IMR-90 (cell line): Measurements from ENCODE around the gene KLHL33. TPM values are rescaled to one million over a fixed set of nuclear protein-coding genes. Genes with fewer than 3 reads are reported as not detected.

Experiments used
- ATAC-seq: fragments of 200-7000 bp; cut with Tn5 transposase; 2 replicates; pipeline ENCODE4 v1.9.1; 2020; ENCODE audit warnings: low read depth, mild to moderate bottlenecking, moderate library complexity
- BruUV-seq: library from RNA; stranded (reverse); fragments of 400-500 nt; replicated peaks from 2 replicates; lab custom pipeline; 2021; lab: Mats Ljungman, UMichigan
- CTCF ChIA-PET: fragments of 300-600 bp; formaldehyde crosslinking; extraction: SDS; loops from one replicate; lab custom pipeline; 2021; ENCODE audit warnings: antibody characterized with exemption; lab: Yijun Ruan, JAX
- POLR2A ChIA-PET: fragments of 300-600 bp; sonication (Branson Sonifier 250); formaldehyde crosslinking; loops from one replicate; lab custom pipeline; 2022; ENCODE audit warnings: antibody characterized with exemption; ENCODE audit not compliant: unreplicated experiment; lab: Charles Lee
- DNase-seq: peaks from one replicate; pipeline ENCODE4 v3.0.0; 2013
- H2AFZ ChIP-seq: replicated peaks from 2 replicates; pipeline ENCODE3; 2013; ENCODE audit warnings: low read length, mild to moderate bottlenecking; ENCODE audit not compliant: poor library complexity
- H2AK5ac ChIP-seq: 2 replicates; pipeline ENCODE4 v1.6.1; 2013; ENCODE audit warnings: low read depth, low read length, inconsistent platforms
- H2AK9ac ChIP-seq: replicated peaks from 2 replicates; pipeline ENCODE3; 2013; ENCODE audit warnings: mild to moderate bottlenecking, low read depth, low read length, moderate library complexity; ENCODE audit not compliant: poor library complexity
- H2BK120ac ChIP-seq: 2 replicates; pipeline ENCODE4 v1.6.1; 2013; ENCODE audit warnings: low read depth, low read length, inconsistent platforms
- H2BK15ac ChIP-seq: 3 replicates; pipeline ENCODE4 v1.6.1; 2013; ENCODE audit warnings: low read depth, low read length, inconsistent platforms
- H2BK20ac ChIP-seq: 2 replicates; pipeline ENCODE4 v1.6.1; 2013; ENCODE audit warnings: low read depth, mild to moderate bottlenecking, inconsistent platforms, low read length, moderate library complexity
- H2BK5ac ChIP-seq: 2 replicates; pipeline ENCODE4 v1.6.1; 2013; ENCODE audit warnings: mild to moderate bottlenecking, low read depth, low read length, inconsistent platforms; ENCODE audit not compliant: poor library complexity, severe bottlenecking
- H3K14ac ChIP-seq: replicated peaks from 2 replicates; pipeline ENCODE4 v1.6.1; 2013; ENCODE audit warnings: low read depth, low read length, inconsistent platforms
- H3K18ac ChIP-seq: 2 replicates; pipeline ENCODE4 v1.6.1; 2013; ENCODE audit warnings: low read depth, low read length, control low read depth
- H3K23ac ChIP-seq: 2 replicates; pipeline ENCODE4 v1.6.1; 2013; ENCODE audit warnings: low read depth, low read length, inconsistent platforms
- H3K27ac ChIP-seq: 2 replicates; pipeline ENCODE4 v1.5.1; 2013; ENCODE audit warnings: mild to moderate bottlenecking, control low read depth, low read length; ENCODE audit not compliant: insufficient read depth
- H3K27me3 ChIP-seq: 2 replicates; pipeline ENCODE4 v1.6.1; 2013; ENCODE audit warnings: low read length; ENCODE audit not compliant: control insufficient read depth, insufficient read depth
- H3K36me3 ChIP-seq: 2 replicates; pipeline ENCODE4 v1.6.1; 2013; ENCODE audit warnings: low read length, mixed read lengths; ENCODE audit not compliant: control insufficient read depth, insufficient read depth
- H3K4ac ChIP-seq: 2 replicates; pipeline ENCODE4 v1.6.1; 2013; ENCODE audit warnings: low read depth, low read length, inconsistent platforms
- H3K4me1 ChIP-seq: 2 replicates; pipeline ENCODE4 v1.6.1; 2013; ENCODE audit warnings: low read length, mixed read lengths; ENCODE audit not compliant: control insufficient read depth, insufficient read depth
- H3K4me2 ChIP-seq: 2 replicates; pipeline ENCODE4 v1.6.1; 2013; ENCODE audit warnings: low read depth, mild to moderate bottlenecking, control low read depth, low read length, moderate library complexity
- H3K4me3 ChIP-seq: 2 replicates; pipeline ENCODE4 v1.5.1; 2013; ENCODE audit warnings: low read depth, mild to moderate bottlenecking, control low read depth, low read length, moderate library complexity; ENCODE audit not compliant: insufficient read depth
- H3K56ac ChIP-seq: 2 replicates; pipeline ENCODE4 v1.6.1; 2013; ENCODE audit warnings: low read length, inconsistent platforms; ENCODE audit not compliant: insufficient read depth; ENCODE audit errors: extremely low read depth
- H3K79me1 ChIP-seq, 2 experiments: 2 replicates each; pipeline ENCODE4 v1.6.1; 2013; ENCODE audit warnings: low read length in 2 of 2, inconsistent platforms in 1 of 2, low read depth in 1 of 2
- H3K9ac ChIP-seq: 2 replicates; pipeline ENCODE4 v1.6.1; 2013; ENCODE audit warnings: low read depth, low read length, control low read depth
- H3K9me1 ChIP-seq: 2 replicates; pipeline ENCODE4 v1.6.1; 2013; ENCODE audit warnings: low read length, inconsistent platforms; ENCODE audit not compliant: insufficient read depth
- H3K9me3 ChIP-seq: 2 replicates; pipeline ENCODE4 v1.6.1; 2013; ENCODE audit warnings: low read length; ENCODE audit not compliant: control insufficient read depth, insufficient read depth
- H4K20me1 ChIP-seq: 2 replicates; pipeline ENCODE4 v1.6.1; 2013; ENCODE audit warnings: low read length, inconsistent platforms; ENCODE audit not compliant: insufficient read depth
- H4K5ac ChIP-seq: 2 replicates; pipeline ENCODE4 v1.6.1; 2013; ENCODE audit warnings: mild to moderate bottlenecking, low read depth, low read length, control low read depth
- H4K8ac ChIP-seq, 2 experiments: 2 replicates each; pipeline ENCODE4 v1.6.1; 2013; ENCODE audit warnings: low read depth in 2 of 2, low read length in 2 of 2, control low read depth in 1 of 2, inconsistent platforms in 1 of 2
- H4K91ac ChIP-seq: 2 replicates; pipeline ENCODE4 v1.6.1; 2013; ENCODE audit warnings: low read depth, low read length, inconsistent platforms; ENCODE audit not compliant: insufficient read depth
- BHLHE40 ChIP-seq: fragments of 150-350 bp; IDR thresholded peaks from 2 replicates; pipeline ENCODE4 v1.6.1; 2016; ENCODE audit warnings: mild to moderate bottlenecking, low read depth, low read length
- CEBPB ChIP-seq: IDR thresholded peaks from 2 replicates; pipeline ENCODE4 v1.6.1; 2012; ENCODE audit warnings: low read depth, low read length, improper control_type of control experiment
- CHD1 ChIP-seq: IDR thresholded peaks from 2 replicates; pipeline ENCODE4 v1.6.1; 2012; ENCODE audit warnings: low read depth, low read length, improper control_type of control experiment
- ELK1 ChIP-seq: fragments of 150-350 bp; IDR thresholded peaks from 2 replicates; pipeline ENCODE4 v1.6.1; 2016; ENCODE audit warnings: low read depth, mild to moderate bottlenecking, low read length, moderate library complexity, borderline replicate concordance
- FOS ChIP-seq: fragments of 150-350 bp; IDR thresholded peaks from 2 replicates; pipeline ENCODE4 v1.6.1; 2016; ENCODE audit warnings: low read depth, low read length
- MAFK ChIP-seq: IDR thresholded peaks from 2 replicates; pipeline ENCODE4 v1.6.1; 2012; ENCODE audit warnings: low read depth, low read length, improper control_type of control experiment
- MAZ ChIP-seq: IDR thresholded peaks from 2 replicates; pipeline ENCODE4 v1.6.1; 2012; ENCODE audit warnings: low read depth, mild to moderate bottlenecking, low read length, improper control_type of control experiment, moderate library complexity, borderline replicate concordance
- MXI1 ChIP-seq: IDR thresholded peaks from 2 replicates; pipeline ENCODE4 v1.6.1; 2012; ENCODE audit warnings: low read depth, mild to moderate bottlenecking, low read length, moderate library complexity, borderline replicate concordance
- NFE2L2 ChIP-seq: fragments of 150-350 bp; IDR thresholded peaks from 2 replicates; pipeline ENCODE4 v1.6.1; 2016; ENCODE audit warnings: low read depth, mild to moderate bottlenecking, low read length
- RAD21 ChIP-seq: IDR thresholded peaks from 2 replicates; pipeline ENCODE4 v1.6.1; 2012; ENCODE audit warnings: low read length, improper control_type of control experiment
- RCOR1 ChIP-seq: IDR thresholded peaks from 2 replicates; pipeline ENCODE4 v1.6.1; 2012; ENCODE audit warnings: mild to moderate bottlenecking, low read length, improper control_type of control experiment; ENCODE audit not compliant: insufficient replicate concordance
- RFX5 ChIP-seq: IDR thresholded peaks from 2 replicates; pipeline ENCODE4 v1.8.0; 2012; ENCODE audit warnings: low read depth, mild to moderate bottlenecking, low read length, moderate library complexity
- USF2 ChIP-seq: fragments of 150-350 bp; IDR thresholded peaks from 2 replicates; pipeline ENCODE4 v1.6.1; 2017; ENCODE audit warnings: mild to moderate bottlenecking, antibody characterized with exemption, low read length, low read depth
- WGBS, 2 experiments: methylation state at CpG; one replicate each; pipeline versions ENCODE4 v1.1.5 to v1.1.7; 2013; ENCODE audit warnings: missing lambda C conversion rate in 2 of 2; ENCODE audit not compliant: insufficient read length in 1 of 2; ENCODE audit errors: extremely low coverage in 2 of 2; 5-methylcytosine and 5-hydroxymethylcytosine counted together
- dilution Hi-C: fragments of 300-500 bp; cut with HindIII; formaldehyde crosslinking; loops from one replicate; pipeline ENCODE4 v1.14.3; 2018; ENCODE audit warnings: low sequenced_read_pairs; ENCODE audit not compliant: unreplicated experiment
- in situ Hi-C: fragments of 300-500 bp; cut with MboI; formaldehyde crosslinking; loops from 3 replicates; pipeline ENCODE4 v1.14.3; 2019; ENCODE audit warnings: low sequenced_read_pairs, inconsistent platforms, mixed read lengths
- intact Hi-C: fragments of 100-400 bp; cut with micrococcal nuclease; formaldehyde crosslinking; loops from 2 replicates; pipeline ENCODE4 v1.10.0; 2022
- polyA plus RNA-seq, 3 experiments: library from polyadenylated mRNA; depleted of rRNA; stranded (reverse); fragments of >200 nt; gene quantifications; 2 replicates each; pipeline ENCODE4 v1.2.3, GENCODE V29; 2012; ENCODE audit warnings: low replicate concordance in 1 of 3
- total RNA-seq: library from RNA; depleted of rRNA; stranded (reverse); fragments of >200 nt; gene quantifications from 2 replicates; pipeline ENCODE4 v1.2.3, GENCODE V29; 2012

Gene KLHL33
- total and polyA plus RNA-seq, 2 of the 4 experiments (the other 2 are of a cell fraction), result under 0.01 to 0.03 TPM

GRCh38 chr14:20482382-20482781, 46.4 kb upstream of the KLHL33 start:
- H3K4me2 ChIP-seq, result no peak overlapping the region
- no peak overlapping the region for H4K91ac ChIP-seq
- DNase-seq, result no peak
- dilution Hi-C loops, result no loop called here
- H3K9me3 ChIP-seq, result no peaks in the 10 kb centered on the region
- no peaks in the 10 kb centered on the region for H3K79me1 ChIP-seq
- H3K4me3 ChIP-seq, result no peak overlapping the region
- no peaks in the 10 kb centered on the region; the same call in 1 of the 2 replicates for H3K9me1 ChIP-seq
- H3K4me1 ChIP-seq, result no peaks in the 10 kb centered on the region
- H3K23ac ChIP-seq, result no peak overlapping the region
- no peak overlapping the region for H3K27ac ChIP-seq
- H2BK20ac ChIP-seq, result no peak overlapping the region
- no peak overlapping the region for H2BK15ac ChIP-seq
- no peak overlapping the region for H3K9ac ChIP-seq
- H3K56ac ChIP-seq, result no peak overlapping the region
- intact Hi-C loops, result loop anchor here (10.0 kb wide), 1 partner anchor 1712 kb away; no protein-coding TSS in a partner anchor
- no peak overlapping the region for H2BK120ac ChIP-seq
- CTCF ChIA-PET, result no interaction called here
- in situ Hi-C loops, result no loop called here
- no peak overlapping the region for H3K4ac ChIP-seq
- no peaks in the 10 kb centered on the region for H4K20me1 ChIP-seq
- no CpG with 5 or more reads among the region's 5 CpGs for WGBS, 2 experiments
- H3K36me3 ChIP-seq, result no peaks in the 10 kb centered on the region
- no peaks in the 10 kb centered on the region; the same call in none of the 2 replicates for H3K27me3 ChIP-seq
- no peak overlapping the region for H4K8ac ChIP-seq
- TF ChIP-seq CEBPB (no peak), MXI1 (no peak), MAFK (no peak), CHD1 (no peak), RFX5 (no peak), USF2 (no peak), NFE2L2 (no peak), ELK1 (no peak), BHLHE40 (no peak), FOS (no peak), MAZ (no peak), RAD21 (no peak), RCOR1 (no peak)
- no peak overlapping the region for H3K14ac ChIP-seq
- H2BK5ac ChIP-seq, result no peak overlapping the region
- H2AK9ac ChIP-seq, result no peak overlapping the region
- no peak overlapping the region for H4K5ac ChIP-seq
- BruUV-seq, result no TSS peak
- POLR2A ChIA-PET, result no interaction called here
- no peak overlapping the region for H2AFZ ChIP-seq
- H3K18ac ChIP-seq, result no peak overlapping the region
- no peak for ATAC-seq
- no peak overlapping the region for H2AK5ac ChIP-seq
